ENCODE data around the gene TJP2.
"Not testable (repeated sequence)": the region's sequence is repeated elsewhere in the genome, so short reads cannot be mapped to it uniquely, and the experiment has no call there.

The TJP2 gene

GRCh38 chr9:69158471-69158870 is 15.6 kb upstream of the TJP2 start:
- no peak for DNase-seq (ENCODE audit: low read depth)

GRCh38 chr9:69164573-69164972 is 9.5 kb upstream of the TJP2 start:
- DNase-seq (ENCODE audit: low read depth), result not testable (repeated sequence)

GRCh38 chr9:69165581-69165980 is 8.5 kb upstream of the TJP2 start:
- DNase-seq (ENCODE audit: low read depth), result no peak

- peak; percentile 34 for DNase-seq (ENCODE audit: low read depth)
Measured at GRCh38 chr9:69168709-69169217, 5.3 kb upstream of the TJP2 start.

- no peak for DNase-seq (ENCODE audit: low read depth)
Measured at GRCh38 chr9:69170231-69170630, 3.8 kb upstream of the TJP2 start.

GRCh38 chr9:69171049-69171448 is 3.0 kb upstream of the TJP2 start:
- no peak for DNase-seq (ENCODE audit: low read depth)

- no peak for DNase-seq (ENCODE audit: low read depth)
Measured at GRCh38 chr9:69171517-69171916, 2.6 kb upstream of the TJP2 start.

GRCh38 chr9:69172895-69173294 is 1.2 kb upstream of the TJP2 start:
- no peak for DNase-seq (ENCODE audit: low read depth)

- no peak for DNase-seq (ENCODE audit: low read depth)
Measured at GRCh38 chr9:69173497-69173890, 583 bp upstream of the TJP2 start.

- peak; percentile 23 for DNase-seq (ENCODE audit: low read depth)
Measured at GRCh38 chr9:69174616-69175463, 763 bp downstream of the TJP2 start.

GRCh38 chr9:69175486-69175885 is 1.4 kb downstream of the TJP2 start:
- DNase-seq (ENCODE audit: low read depth), result no peak

- no peak for DNase-seq (ENCODE audit: low read depth)
Measured at GRCh38 chr9:69176471-69177171, 2.5 kb downstream of the TJP2 start.

GRCh38 chr9:69178583-69179011 is 4.5 kb downstream of the TJP2 start:
- no peak for DNase-seq (ENCODE audit: low read depth)

GRCh38 chr9:69179037-69179436 is 5.0 kb downstream of the TJP2 start:
- no peak for DNase-seq (ENCODE audit: low read depth)

GRCh38 chr9:69180200-69180599 is 6.1 kb downstream of the TJP2 start:
- no peak for DNase-seq (ENCODE audit: low read depth)

- no peak for DNase-seq (ENCODE audit: low read depth)
Measured at GRCh38 chr9:69180670-69181069, 6.6 kb downstream of the TJP2 start.

GRCh38 chr9:69181908-69182353 is 7.9 kb downstream of the TJP2 start:
- no peak for DNase-seq (ENCODE audit: low read depth)

GRCh38 chr9:69184266-69184665 is 10.2 kb downstream of the TJP2 start:
- no peak for DNase-seq (ENCODE audit: low read depth)

GRCh38 chr9:69186841-69187611 is 12.9 kb downstream of the TJP2 start:
- no peak for DNase-seq (ENCODE audit: low read depth)

- DNase-seq (ENCODE audit: low read depth), result no peak
Measured at GRCh38 chr9:69188975-69189374, 14.9 kb downstream of the TJP2 start.

GRCh38 chr9:69190086-69190862 is 16.2 kb downstream of the TJP2 start:
- DNase-seq (ENCODE audit: low read depth), result no peak

GRCh38 chr9:69190863-69191181 is 16.7 kb downstream of the TJP2 start:
- DNase-seq (ENCODE audit: low read depth), result no peak

All from stimulated activated CD8-positive, alpha-beta memory T cell treated with anti-CD3 and anti-CD28 coated beads, Interleukin-4, amount 100 ng/mL, for 24 hours (primary cell).